ENCODE data around the gene BMP6.

The BMP6 gene

DNA sequence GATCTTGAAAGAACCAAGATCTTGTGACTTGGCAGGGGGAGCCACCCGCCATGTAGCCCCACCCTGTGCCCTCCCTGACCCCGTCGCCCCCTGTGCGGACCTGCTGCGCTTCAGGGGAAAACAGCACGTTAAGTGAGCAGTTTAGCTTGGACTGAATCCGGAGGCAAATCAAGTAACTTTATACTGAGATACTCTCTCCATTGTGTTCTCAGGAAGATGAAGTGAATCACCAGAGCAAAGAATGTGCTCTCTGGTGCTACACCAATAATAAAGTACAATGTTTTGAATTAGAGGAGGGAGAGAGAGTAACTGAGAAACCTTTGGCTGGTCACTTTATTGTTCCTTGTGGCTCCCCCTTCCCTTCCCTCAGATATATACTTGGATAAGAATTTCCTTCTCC is 101.2 kb downstream of the BMP6 start:
- DNase-seq (ENCODE audit: low read depth, low spot score) = no peak

- no peak for DNase-seq (ENCODE audit: low read depth, low spot score)
Measured at GRCh38 chr6:7828124-7828523, 102.2 kb downstream of the BMP6 start.

DNA sequence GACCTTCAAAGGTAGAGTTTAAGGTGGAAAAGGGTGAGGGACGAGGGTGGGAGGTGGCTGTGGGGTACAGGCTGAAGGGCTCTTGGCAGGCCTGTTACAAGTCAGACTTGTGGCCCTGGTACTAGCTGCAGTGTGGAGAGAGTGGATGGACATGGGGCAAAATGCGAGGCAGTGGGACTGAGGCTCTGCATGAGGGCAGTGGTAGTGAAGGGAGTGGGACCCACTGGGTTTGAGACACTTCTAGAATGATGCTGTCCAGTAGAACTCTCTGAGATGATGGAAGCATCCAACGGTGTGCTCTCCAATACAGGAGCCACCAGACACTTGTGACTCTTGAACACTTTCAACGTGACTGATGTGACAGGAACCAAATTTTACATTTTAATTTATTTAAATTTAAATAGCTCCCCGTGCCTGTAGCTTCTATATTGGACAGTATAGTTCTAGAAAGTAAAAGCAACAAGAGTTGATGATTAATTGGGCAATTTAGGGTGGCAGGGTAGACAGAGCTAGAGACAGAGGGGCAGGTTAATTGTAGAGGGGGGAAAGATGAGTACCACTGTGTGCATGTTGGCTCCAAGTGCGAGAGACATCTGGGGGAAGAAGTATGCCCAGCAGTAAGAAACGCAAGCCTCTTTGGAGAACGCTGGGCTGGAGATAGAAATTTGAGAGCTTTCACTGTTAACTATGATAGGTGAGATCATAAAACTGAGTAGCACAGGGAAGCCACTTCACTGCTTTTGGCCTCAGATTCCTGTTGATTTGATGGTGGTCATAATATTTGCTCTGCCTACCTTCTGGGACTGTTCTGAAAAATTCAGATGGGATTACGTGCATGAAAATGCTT is 107.2 kb downstream of the BMP6 start:
- DNase-seq (ENCODE audit: low read depth, low spot score) = no peak

- no peak for DNase-seq (ENCODE audit: low read depth, low spot score)
Measured at GRCh38 chr6:7833751-7834070, 107.8 kb downstream of the BMP6 start.

GRCh38 chr6:7836371-7837026 is 110.6 kb downstream of the BMP6 start:
- no peak for DNase-seq (ENCODE audit: low read depth, low spot score)

- DNase-seq (ENCODE audit: low read depth, low spot score) = no peak
Measured at GRCh38 chr6:7841781-7842468, 116.0 kb downstream of the BMP6 start.

GRCh38 chr6:7846966-7847818 is 121.3 kb downstream of the BMP6 start:
- no peak for DNase-seq (ENCODE audit: low read depth, low spot score)

- DNase-seq (ENCODE audit: low read depth, low spot score) = no peak
Measured at GRCh38 chr6:7848229-7848628, 122.3 kb downstream of the BMP6 start.

- no peak for DNase-seq (ENCODE audit: low read depth, low spot score)
Measured at GRCh38 chr6:7851780-7852179, 125.9 kb downstream of the BMP6 start.

DNA sequence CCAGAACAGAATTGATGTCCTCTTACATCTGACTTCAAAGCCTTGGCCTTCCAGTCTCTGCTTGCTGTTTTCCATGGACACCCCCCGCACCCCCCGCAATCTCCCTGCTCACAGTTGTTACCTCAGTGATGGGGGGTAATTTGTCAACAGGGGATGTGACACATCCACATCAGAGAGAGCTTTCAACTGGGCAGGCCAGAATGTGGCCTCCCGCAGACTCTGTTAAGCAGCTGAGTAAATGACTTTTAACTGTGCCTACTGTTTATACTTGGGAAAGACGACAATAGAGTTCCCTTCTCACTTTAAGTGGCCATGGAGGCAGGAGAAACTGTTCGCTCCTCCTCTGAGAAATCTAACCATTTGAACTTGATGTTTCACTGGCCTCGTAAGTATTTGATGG is 133.7 kb downstream of the BMP6 start:
- no peak for DNase-seq (ENCODE audit: low read depth, low spot score)

- no peak for DNase-seq (ENCODE audit: low read depth, low spot score)
Measured at GRCh38 chr6:7865781-7866180, 139.9 kb downstream of the BMP6 start.

GRCh38 chr6:7866526-7866925 is 140.6 kb downstream of the BMP6 start:
- DNase-seq (ENCODE audit: low read depth, low spot score) = no peak

- no peak for DNase-seq (ENCODE audit: low read depth, low spot score)
Measured at GRCh38 chr6:7868926-7869325, 143.0 kb downstream of the BMP6 start.

DNA sequence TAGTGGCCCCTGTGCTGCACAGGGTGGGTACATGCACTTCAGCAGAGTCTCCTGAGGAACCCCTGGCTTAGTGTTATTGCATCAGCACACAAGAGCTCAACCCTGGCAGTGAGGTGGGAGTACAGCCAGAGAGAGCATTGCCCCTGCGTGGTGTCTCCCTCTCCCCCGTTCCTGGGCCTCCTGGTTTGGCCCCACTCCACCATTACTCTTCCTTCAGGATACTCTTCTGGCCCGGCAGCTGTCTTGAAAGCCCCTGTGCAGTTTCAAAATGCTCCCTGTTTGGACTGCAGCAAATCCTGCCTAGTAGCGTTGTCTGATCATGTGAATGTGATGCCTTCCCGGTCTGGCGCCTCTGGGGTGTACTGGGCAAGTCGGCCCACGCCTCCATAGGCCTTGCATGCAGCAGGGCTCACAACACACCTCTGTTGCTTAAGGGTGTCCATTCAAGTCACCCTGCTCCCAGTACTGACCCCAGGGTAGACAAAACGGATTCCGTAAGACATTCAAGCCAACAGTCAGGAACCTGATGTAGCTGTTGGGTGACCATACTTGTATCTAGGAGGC is 152.6 kb downstream of the BMP6 start:
- no peak for DNase-seq (ENCODE audit: low read depth, low spot score)

DNA sequence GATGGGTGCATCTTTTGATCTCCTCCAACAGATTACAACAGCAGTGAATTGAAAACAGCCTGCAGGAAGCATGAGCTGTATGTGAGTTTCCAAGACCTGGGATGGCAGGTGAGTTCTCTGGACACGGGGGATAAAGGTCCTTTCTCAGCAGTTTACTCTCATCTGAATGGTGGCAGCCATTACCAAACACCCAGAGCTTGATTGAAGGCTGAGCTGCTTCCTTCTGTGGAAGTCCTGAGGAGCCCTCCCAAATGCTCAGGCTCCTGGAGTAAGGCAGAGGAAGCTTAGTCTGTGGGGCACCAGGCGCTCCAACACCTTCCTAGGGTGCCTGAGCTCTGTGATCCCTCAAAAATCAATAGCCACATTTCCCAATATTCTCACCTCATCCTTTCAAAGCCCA is 153.1 kb downstream of the BMP6 start:
- DNase-seq (ENCODE audit: low read depth, low spot score) = no peak

- no peak for DNase-seq (ENCODE audit: low read depth, low spot score)
Measured at GRCh38 chr6:7879579-7879978, 153.7 kb downstream of the BMP6 start.

DNA sequence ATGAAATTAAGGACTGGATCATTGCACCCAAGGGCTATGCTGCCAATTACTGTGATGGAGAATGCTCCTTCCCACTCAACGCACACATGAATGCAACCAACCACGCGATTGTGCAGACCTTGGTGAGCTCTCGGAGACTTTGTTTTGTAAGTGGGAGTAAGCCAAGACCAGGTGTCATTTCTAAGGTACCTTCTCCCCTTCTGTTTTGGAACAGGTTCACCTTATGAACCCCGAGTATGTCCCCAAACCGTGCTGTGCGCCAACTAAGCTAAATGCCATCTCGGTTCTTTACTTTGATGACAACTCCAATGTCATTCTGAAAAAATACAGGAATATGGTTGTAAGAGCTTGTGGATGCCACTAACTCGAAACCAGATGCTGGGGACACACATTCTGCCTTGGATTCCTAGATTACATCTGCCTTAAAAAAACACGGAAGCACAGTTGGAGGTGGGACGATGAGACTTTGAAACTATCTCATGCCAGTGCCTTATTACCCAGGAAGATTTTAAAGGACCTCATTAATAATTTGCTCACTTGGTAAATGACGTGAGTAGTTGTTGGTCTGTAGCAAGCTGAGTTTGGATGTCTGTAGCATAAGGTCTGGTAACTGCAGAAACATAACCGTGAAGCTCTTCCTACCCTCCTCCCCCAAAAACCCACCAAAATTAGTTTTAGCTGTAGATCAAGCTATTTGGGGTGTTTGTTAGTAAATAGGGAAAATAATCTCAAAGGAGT is 154.2 kb downstream of the BMP6 start:
- DNase-seq (ENCODE audit: low read depth, low spot score) = no peak

GRCh38 chr6:7880718-7881107 is 154.8 kb downstream of the BMP6 start:
- DNase-seq (ENCODE audit: low read depth, low spot score) = no peak

GRCh38 chr6:7881765-7882500 is 156.0 kb downstream of the BMP6 start:
- DNase-seq (ENCODE audit: low read depth, low spot score) = no peak

All from activated naive CD8-positive, alpha-beta T cell treated with anti-CD3 and anti-CD28 coated beads, Interleukin-2, amount 50 U/mL, for 16 hours (primary cell).